ENCODE results near the gene CASZ1.

Gene CASZ1

GRCh38 chr1:10651793-10652192 is 144.7 kb downstream of the CASZ1 start:
- DNase-seq (ENCODE audit: low read depth in 2 of 2) = no peak

- no peak for DNase-seq (ENCODE audit: low read depth in 2 of 2)
Observed at GRCh38 chr1:10651389-10651766, 145.1 kb downstream of the CASZ1 start.

GRCh38 chr1:10650556-10651388 is 145.7 kb downstream of the CASZ1 start:
- no peak for DNase-seq (ENCODE audit: low read depth in 2 of 2)

- DNase-seq (ENCODE audit: low read depth in 2 of 2) = no peak
Observed at GRCh38 chr1:10649517-10650201, 146.8 kb downstream of the CASZ1 start.

- no peak for DNase-seq (ENCODE audit: low read depth in 2 of 2)
Observed at GRCh38 chr1:10648689-10649516, 147.5 kb downstream of the CASZ1 start.

- no peak for DNase-seq (ENCODE audit: low read depth in 2 of 2)
Observed at GRCh38 chr1:10647414-10648170, 148.9 kb downstream of the CASZ1 start.

GRCh38 chr1:10646347-10646861 is 150.0 kb downstream of the CASZ1 start:
- no peak for DNase-seq (ENCODE audit: low read depth in 2 of 2)

GRCh38 chr1:10644307-10645128 is 151.9 kb downstream of the CASZ1 start:
- DNase-seq (ENCODE audit: low read depth in 2 of 2) = peak in 1 of 2 donors; percentile 17

GRCh38 chr1:10643607-10644306 is 152.7 kb downstream of the CASZ1 start:
- no peak for DNase-seq (ENCODE audit: low read depth in 2 of 2)

- DNase-seq (ENCODE audit: low read depth in 2 of 2) = no peak
Observed at GRCh38 chr1:10642403-10643080, 153.9 kb downstream of the CASZ1 start.

GRCh38 chr1:10641976-10642375 is 154.5 kb downstream of the CASZ1 start:
- no peak for DNase-seq (ENCODE audit: low read depth in 2 of 2)

- DNase-seq (ENCODE audit: low read depth in 2 of 2) = no peak
Observed at GRCh38 chr1:10640843-10641553, 155.4 kb downstream of the CASZ1 start.

- DNase-seq (ENCODE audit: low read depth in 2 of 2) = no peak
Observed at GRCh38 chr1:10639775-10640578, 156.5 kb downstream of the CASZ1 start.

- DNase-seq (ENCODE audit: low read depth in 2 of 2) = no peak
Observed at GRCh38 chr1:10639011-10639774, 157.3 kb downstream of the CASZ1 start.

- DNase-seq (ENCODE audit: low read depth in 2 of 2) = no peak
Observed at GRCh38 chr1:10638559-10639005, 157.9 kb downstream of the CASZ1 start.

- DNase-seq (ENCODE audit: low read depth in 2 of 2) = no peak
Observed at GRCh38 chr1:10637834-10638558, 158.4 kb downstream of the CASZ1 start.
